SU-DHL-6 (cell line): Measurements from ENCODE around the gene MAN2B1.

Experiments used
- EZH2phosphoT487 ChIP-seq: fragments of 200-600 bp; sonication (generic), shearing (Covaris generic); conservative IDR thresholded peaks from 2 replicates; pipeline ENCODE4 v1.6.1; 2018; ENCODE audit warnings: mild to moderate bottlenecking, antibody characterized with exemption, low read length, moderate library complexity, mixed read lengths
- TF ChIP-seq, protein P1 (sequence below): fragments of 200-600 bp; sonication (generic); IDR thresholded peaks from one replicate; pipeline ENCODE4 v1.5.1; 2017; ENCODE audit warnings: antibody characterized with exemption, mild to moderate bottlenecking, low read length, moderate library complexity; ENCODE audit not compliant: insufficient read depth, poor library complexity, severe bottlenecking

DNA sequence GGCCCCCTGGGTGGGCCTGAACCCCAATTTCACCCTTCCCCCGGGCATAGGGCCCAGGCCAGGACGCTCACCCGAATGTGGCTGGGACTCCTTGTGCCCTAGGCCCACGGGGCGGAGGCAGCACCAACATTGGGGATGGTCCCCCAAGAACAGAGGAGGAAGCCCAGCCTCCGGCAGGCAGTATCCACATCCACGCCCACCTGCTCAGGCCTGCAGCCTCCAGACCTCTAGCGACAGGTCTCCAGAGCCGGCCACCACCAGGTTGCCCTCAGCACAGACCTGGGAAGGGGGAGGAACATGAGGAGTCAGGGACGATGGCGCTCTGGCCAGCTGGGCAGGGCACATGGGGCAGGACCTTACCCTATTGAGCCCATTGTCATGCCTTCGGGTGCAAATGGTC, 22.5 kb upstream of the MAN2B1 start:
- TF ChIP-seq, protein P1, sequence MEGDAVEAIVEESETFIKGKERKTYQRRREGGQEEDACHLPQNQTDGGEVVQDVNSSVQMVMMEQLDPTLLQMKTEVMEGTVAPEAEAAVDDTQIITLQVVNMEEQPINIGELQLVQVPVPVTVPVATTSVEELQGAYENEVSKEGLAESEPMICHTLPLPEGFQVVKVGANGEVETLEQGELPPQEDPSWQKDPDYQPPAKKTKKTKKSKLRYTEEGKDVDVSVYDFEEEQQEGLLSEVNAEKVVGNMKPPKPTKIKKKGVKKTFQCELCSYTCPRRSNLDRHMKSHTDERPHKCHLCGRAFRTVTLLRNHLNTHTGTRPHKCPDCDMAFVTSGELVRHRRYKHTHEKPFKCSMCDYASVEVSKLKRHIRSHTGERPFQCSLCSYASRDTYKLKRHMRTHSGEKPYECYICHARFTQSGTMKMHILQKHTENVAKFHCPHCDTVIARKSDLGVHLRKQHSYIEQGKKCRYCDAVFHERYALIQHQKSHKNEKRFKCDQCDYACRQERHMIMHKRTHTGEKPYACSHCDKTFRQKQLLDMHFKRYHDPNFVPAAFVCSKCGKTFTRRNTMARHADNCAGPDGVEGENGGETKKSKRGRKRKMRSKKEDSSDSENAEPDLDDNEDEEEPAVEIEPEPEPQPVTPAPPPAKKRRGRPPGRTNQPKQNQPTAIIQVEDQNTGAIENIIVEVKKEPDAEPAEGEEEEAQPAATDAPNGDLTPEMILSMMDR, result no peak
- TF ChIP-seq EZH2phosphoT487, result no peak
